HG03066 (cell line): ENCODE results near the gene PSMD10.

Experiments
- ATAC-seq: cut with Tn5 transposase; IDR thresholded peaks from one replicate; pipeline ENCODE4 v1.9.1; 2021; ENCODE audit warnings: low read depth; ENCODE audit not compliant: unreplicated experiment

The PSMD10 gene

GRCh38 chrX:108081110-108081509 lies 10.2 kb downstream of the PSMD10 start:
- no peak for ATAC-seq

GRCh38 chrX:108072746-108073145 lies 18.6 kb downstream of the PSMD10 start:
- no peak for ATAC-seq

- no peak for ATAC-seq
These were observed 19.8 kb downstream of the PSMD10 start for GRCh38 chrX:108071578-108071977.

GRCh38 chrX:108070891-108071290 lies 20.5 kb downstream of the PSMD10 start:
- ATAC-seq, result no peak

GRCh38 chrX:108068121-108068520 lies 23.2 kb downstream of the PSMD10 start:
- no peak for ATAC-seq

- ATAC-seq, result no peak
These were observed 26.7 kb downstream of the PSMD10 start for GRCh38 chrX:108064613-108065012.

- ATAC-seq, result no peak
These were observed 27.3 kb downstream of the PSMD10 start for GRCh38 chrX:108064001-108064400.

- ATAC-seq, result no peak
These were observed 31.5 kb downstream of the PSMD10 start for GRCh38 chrX:108059801-108060200.

GRCh38 chrX:108055546-108055945 lies 35.8 kb downstream of the PSMD10 start:
- no peak for ATAC-seq

- no peak for ATAC-seq
These were observed 38.1 kb downstream of the PSMD10 start for GRCh38 chrX:108053218-108053617.

- ATAC-seq, result no peak
These were observed 41.7 kb downstream of the PSMD10 start for GRCh38 chrX:108049649-108050048.

GRCh38 chrX:108044554-108045256 lies 46.6 kb downstream of the PSMD10 start, which contains the start of gene VSIG1:
TSS of gene VSIG1 (plus strand) at chrX:108045065. CDS start at chrX:108045131, 66 bp downstream.
- no peak for ATAC-seq

- no peak for ATAC-seq
These were observed 54.9 kb downstream of the PSMD10 start for GRCh38 chrX:108036298-108036973.

- ATAC-seq, result no peak
These were observed 56.6 kb downstream of the PSMD10 start for GRCh38 chrX:108034725-108035124.
